Cardiac fibroblast (primary cell): ENCODE results near the gene C3orf62.

Source experiments
- DNase-seq, 2 donors: peaks; one replicate each; pipeline versions ENCODE4 v3.0.0 to v3.0.0-alpha.2; 2010; ENCODE audit warnings: low read depth in 2 of 2
- H3K4me3 ChIP-seq, 2 donors: replicated peaks in 1 of 2; 1 replicate in 1 of 2; 2 replicates in 1 of 2; pipeline ENCODE4 v1.5.1; 2011; ENCODE audit warnings: low read depth in 2 of 2, low read length in 2 of 2, mild to moderate bottlenecking in 2 of 2, moderate library complexity in 1 of 2
- TF ChIP-seq, protein P1 (sequence below): IDR thresholded peaks from one replicate; pipeline ENCODE4 v1.5.1; 2011; ENCODE audit warnings: low read depth, mild to moderate bottlenecking, low read length, inconsistent platforms

C3orf62 gene

DNA sequence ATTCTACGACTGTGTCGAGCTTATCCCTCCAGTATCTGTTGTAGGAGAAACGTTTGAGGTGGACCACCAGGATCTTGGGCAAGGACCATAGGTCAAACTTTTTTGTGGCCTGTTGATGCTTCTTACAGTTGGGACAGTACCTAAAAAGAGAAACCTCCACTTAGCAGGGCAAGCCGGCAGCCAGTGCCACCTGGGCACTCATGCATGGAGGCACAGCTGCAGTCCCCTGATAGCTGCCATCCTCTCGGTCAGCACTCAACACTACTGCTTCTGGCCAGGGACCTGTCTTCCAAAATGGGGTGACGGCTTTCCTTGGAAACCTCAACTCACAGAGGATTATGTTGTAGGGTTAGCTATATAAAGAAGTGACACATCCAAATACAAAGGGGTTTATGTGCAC lies 7.0 kb upstream of the C3orf62 start:
- no peak overlapping the region for H3K4me3 ChIP-seq
- TF ChIP-seq, protein P1, sequence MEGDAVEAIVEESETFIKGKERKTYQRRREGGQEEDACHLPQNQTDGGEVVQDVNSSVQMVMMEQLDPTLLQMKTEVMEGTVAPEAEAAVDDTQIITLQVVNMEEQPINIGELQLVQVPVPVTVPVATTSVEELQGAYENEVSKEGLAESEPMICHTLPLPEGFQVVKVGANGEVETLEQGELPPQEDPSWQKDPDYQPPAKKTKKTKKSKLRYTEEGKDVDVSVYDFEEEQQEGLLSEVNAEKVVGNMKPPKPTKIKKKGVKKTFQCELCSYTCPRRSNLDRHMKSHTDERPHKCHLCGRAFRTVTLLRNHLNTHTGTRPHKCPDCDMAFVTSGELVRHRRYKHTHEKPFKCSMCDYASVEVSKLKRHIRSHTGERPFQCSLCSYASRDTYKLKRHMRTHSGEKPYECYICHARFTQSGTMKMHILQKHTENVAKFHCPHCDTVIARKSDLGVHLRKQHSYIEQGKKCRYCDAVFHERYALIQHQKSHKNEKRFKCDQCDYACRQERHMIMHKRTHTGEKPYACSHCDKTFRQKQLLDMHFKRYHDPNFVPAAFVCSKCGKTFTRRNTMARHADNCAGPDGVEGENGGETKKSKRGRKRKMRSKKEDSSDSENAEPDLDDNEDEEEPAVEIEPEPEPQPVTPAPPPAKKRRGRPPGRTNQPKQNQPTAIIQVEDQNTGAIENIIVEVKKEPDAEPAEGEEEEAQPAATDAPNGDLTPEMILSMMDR, result no peak
- no peak for DNase-seq

DNA sequence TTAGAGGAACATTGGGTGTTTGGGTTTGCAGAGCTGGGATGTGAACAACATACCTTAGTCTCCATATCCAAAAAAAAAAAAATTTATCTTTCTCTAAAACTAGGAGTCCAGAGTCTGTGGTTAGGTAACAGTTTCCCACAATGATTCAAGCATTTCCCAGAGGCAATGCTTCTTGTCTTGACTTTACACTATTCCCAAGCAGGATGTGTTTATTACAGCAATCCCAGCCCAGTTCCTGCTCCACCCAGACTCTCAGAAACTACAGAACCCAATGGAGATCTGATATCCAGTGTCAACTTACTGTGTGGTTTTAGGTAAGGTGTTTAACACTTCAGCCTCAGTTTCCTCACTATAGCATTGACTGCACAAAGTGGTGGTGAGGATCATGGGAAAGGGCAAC lies 2.3 kb upstream of the C3orf62 start:
- H3K4me3 ChIP-seq, result no peak overlapping the region
- TF ChIP-seq, protein P1, result no peak
- DNase-seq, result peak; percentile 62 to 64

DNA sequence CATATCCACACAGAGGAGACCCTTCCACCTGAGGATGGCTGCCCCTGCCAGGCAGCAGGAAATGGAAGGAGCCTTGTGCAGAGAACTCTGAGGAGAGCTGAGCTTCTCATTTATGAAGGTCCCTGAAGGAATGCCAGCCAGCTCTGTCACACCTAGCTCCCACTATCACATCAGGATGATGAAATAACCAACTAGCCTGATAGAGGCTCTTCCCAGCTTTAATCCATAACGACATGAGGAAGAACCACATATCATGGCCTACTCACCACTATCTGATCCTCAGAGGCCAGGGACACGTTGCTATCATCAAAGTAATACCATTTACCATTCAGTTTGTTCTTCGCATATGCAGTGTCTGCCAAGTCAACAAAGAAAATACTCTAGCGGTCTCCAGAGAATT lies 1.5 kb upstream of the C3orf62 start:
- TF ChIP-seq, protein P1, result no peak
- DNase-seq, result peak in 1 of 2 donors; percentile 61
- no peak overlapping the region for H3K4me3 ChIP-seq

DNA sequence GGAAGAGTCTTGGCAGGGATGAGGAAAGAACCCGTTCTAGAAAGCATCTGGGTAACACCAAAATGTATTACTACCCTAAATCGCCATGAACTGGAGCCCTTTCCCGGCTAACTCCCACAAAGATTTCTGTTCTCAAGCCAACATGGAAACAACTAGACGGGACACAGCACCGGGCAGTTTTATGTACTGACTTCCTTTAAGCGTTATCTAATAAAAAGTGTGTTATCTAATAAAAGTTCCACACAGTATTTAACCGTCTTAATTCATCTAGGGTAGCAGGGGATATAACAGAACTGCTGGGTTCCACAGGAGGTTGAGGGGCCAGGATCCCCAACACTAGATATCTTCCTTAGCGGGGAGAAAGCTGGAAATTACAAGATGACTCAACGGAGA lies 347 bp upstream of the C3orf62 start:
- TF ChIP-seq, protein P1, result no peak
- DNase-seq, result no peak
- peak overlapping the region; percentile 43 to 48 for H3K4me3 ChIP-seq

DNA sequence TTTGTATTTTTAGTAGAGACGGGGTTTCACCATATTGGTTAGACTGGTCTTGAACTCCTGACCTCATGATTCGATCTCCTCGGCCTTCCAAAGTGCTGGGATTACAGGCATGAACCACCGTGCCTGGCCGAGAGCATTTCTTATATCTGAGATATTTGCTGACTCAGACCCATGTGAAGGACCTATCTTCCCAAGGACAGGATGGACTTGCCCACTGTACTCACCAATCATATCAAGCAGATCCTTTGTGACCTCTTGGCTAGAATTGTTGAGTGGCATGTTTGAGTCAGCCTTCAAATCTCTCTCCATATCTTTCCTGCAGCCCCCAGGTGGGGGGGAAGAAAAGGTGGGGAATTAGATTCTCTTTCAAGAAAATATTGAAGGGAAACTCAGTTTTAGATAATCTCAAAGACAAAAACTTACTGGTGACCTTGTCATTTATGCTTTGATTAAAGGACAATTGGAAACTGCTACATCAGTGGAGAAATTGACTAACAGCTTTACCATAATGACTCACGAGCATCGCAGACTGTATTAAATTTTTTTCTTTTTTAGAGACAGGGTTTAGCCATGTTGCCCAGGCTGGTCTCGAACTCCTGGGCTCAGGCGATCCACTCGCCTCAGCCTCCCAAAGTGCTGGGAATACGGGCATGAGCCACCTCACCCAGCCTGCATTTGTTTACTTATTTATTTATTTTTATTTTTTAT lies 3.1 kb downstream of the C3orf62 start:
- TF ChIP-seq, protein P1, result no peak
- H3K4me3 ChIP-seq, result no peak overlapping the region
- no peak for DNase-seq

DNA sequence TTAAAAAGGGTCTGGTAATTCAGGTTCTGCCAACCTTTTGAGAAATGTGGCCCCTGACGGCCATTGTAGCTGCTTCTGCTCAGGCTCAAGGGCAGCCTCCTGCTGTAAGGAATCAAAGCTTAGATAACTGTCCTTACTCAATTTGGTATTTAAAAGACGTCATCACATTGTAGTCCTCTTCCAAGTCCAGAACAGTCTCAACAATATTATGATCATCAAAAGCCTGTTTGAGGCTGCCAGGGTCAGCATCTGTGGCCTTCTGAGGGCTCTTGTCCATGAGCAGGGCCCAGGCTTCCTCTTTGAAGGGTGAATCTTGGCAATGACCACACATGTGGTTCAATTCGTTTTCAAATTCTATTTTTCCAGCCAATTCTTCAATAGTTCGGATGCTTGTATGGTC lies 6.0 kb downstream of the C3orf62 start:
- H3K4me3 ChIP-seq, result no peak overlapping the region
- TF ChIP-seq, protein P1, result no peak
- DNase-seq, result no peak

DNA sequence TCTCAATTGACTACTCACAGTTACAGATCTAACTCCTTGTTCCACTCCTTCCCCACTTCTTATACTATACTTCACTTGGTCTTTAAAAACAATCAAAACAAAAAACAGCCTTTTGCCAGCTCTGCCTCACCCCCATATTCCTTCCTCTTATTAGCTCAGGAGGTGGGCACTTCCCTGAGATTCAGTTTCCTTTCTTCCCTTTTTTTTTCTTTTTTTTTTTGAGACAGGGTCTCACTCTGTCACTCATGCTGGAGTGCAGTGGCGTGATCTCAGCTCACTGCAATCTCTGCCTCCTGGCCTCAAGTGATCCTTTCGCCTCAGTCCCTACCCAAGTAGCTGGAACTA lies 6.9 kb downstream of the C3orf62 start:
- DNase-seq, result no peak
- TF ChIP-seq, protein P1, result no peak
- H3K4me3 ChIP-seq, result no peak overlapping the region
